Stomach smooth muscle (tissue), 2 donors: ENCODE results near the gene PACS2.

Source experiments
- H3K27ac ChIP-seq: one replicate; pipeline ENCODE4 v1.7.0; 2013; ENCODE audit warnings: mild to moderate bottlenecking, low read length, inconsistent platforms
- H3K27me3 ChIP-seq, 2 donors: one replicate each; pipeline ENCODE4 v1.7.0; 2013; ENCODE audit warnings: low read length in 2 of 2; ENCODE audit not compliant: insufficient read depth in 2 of 2, control insufficient read depth in 1 of 2
- H3K36me3 ChIP-seq, 2 donors: one replicate each; pipeline ENCODE4 v1.7.0; 2013; ENCODE audit warnings: low read length in 2 of 2; ENCODE audit not compliant: control insufficient read depth in 2 of 2, insufficient read depth in 2 of 2
- H3K4me1 ChIP-seq: one replicate; pipeline ENCODE4 v1.7.0; 2013; ENCODE audit warnings: low read length; ENCODE audit not compliant: control insufficient read depth, insufficient read depth
- H3K4me3 ChIP-seq, 2 donors: one replicate each; pipeline ENCODE4 v1.7.0; 2013; ENCODE audit warnings: low read length in 2 of 2
- H3K9ac ChIP-seq, 2 donors: one replicate each; pipeline ENCODE4 v1.7.0; 2013; ENCODE audit warnings: low read length in 2 of 2, mild to moderate bottlenecking in 1 of 2
- H3K9me3 ChIP-seq, 2 donors: one replicate each; pipeline ENCODE4 v1.7.0; 2013; ENCODE audit warnings: low read length in 2 of 2; ENCODE audit not compliant: control insufficient read depth in 2 of 2
- donor health status: healthy.
- donor health status: Pancreatic carcinoma.

PACS2 gene

GRCh38 chr14:105389976-105390848 lies 75.7 kb downstream of the PACS2 start:
- Histone ChIP-seq H3K9me3 (no peaks in the 10 kb centered on the region), H3K27ac (peak overlapping the region; percentile 60), H3K36me3 (peaks cover 7 to 16% of the 10 kb centered on the region in 2 donors), H3K4me3 (no peak overlapping the region), H3K9ac (peak overlapping the region in 1 of 2 donors; percentile 13), H3K4me1 (peaks cover 16% of the 10 kb centered on the region), H3K27me3 (no peaks in the 10 kb centered on the region)

GRCh38 chr14:105390849-105391500 lies 76.4 kb downstream of the PACS2 start:
- H3K9ac ChIP-seq = no peak overlapping the region
- no peaks in the 10 kb centered on the region for H3K27me3 ChIP-seq
- no peaks in the 10 kb centered on the region for H3K9me3 ChIP-seq
- no peak overlapping the region for H3K27ac ChIP-seq
- H3K36me3 ChIP-seq = peaks cover 7 to 8% of the 10 kb centered on the region in 2 donors
- H3K4me1 ChIP-seq = peaks cover 16% of the 10 kb centered on the region
- no peak overlapping the region for H3K4me3 ChIP-seq

GRCh38 chr14:105391541-105391940 lies 77.0 kb downstream of the PACS2 start:
- H3K9me3 ChIP-seq = no peaks in the 10 kb centered on the region
- no peak overlapping the region for H3K4me3 ChIP-seq
- H3K27me3 ChIP-seq = no peaks in the 10 kb centered on the region
- no peak overlapping the region for H3K9ac ChIP-seq
- H3K36me3 ChIP-seq = peaks cover 7% of the 10 kb centered on the region in 2 donors
- peaks cover 16% of the 10 kb centered on the region for H3K4me1 ChIP-seq
- no peak overlapping the region for H3K27ac ChIP-seq

- H3K9ac ChIP-seq = no peak overlapping the region
- no peaks in the 10 kb centered on the region for H3K9me3 ChIP-seq
- peaks cover 18% of the 10 kb centered on the region for H3K4me1 ChIP-seq
- H3K36me3 ChIP-seq = peaks cover 7% of the 10 kb centered on the region in 2 donors
- H3K27ac ChIP-seq = no peak overlapping the region
- H3K4me3 ChIP-seq = no peak overlapping the region
- H3K27me3 ChIP-seq = no peaks in the 10 kb centered on the region
Observed at GRCh38 chr14:105392131-105393090, 77.9 kb downstream of the PACS2 start.

- Histone ChIP-seq H3K9me3 (no peaks in the 10 kb centered on the region), H3K9ac (no peak overlapping the region), H3K36me3 (peaks cover 4 to 5% of the 10 kb centered on the region in 2 donors), H3K4me1 (peaks cover 24% of the 10 kb centered on the region), H3K27ac (no peak overlapping the region), H3K27me3 (no peaks in the 10 kb centered on the region), H3K4me3 (no peak overlapping the region)
Observed at GRCh38 chr14:105393151-105393550, 78.6 kb downstream of the PACS2 start.

GRCh38 chr14:105394714-105395537 lies 80.4 kb downstream of the PACS2 start:
- peaks cover 28% of the 10 kb centered on the region for H3K4me1 ChIP-seq
- H3K9me3 ChIP-seq = no peaks in the 10 kb centered on the region
- H3K27me3 ChIP-seq = no peaks in the 10 kb centered on the region
- H3K27ac ChIP-seq = no peak overlapping the region
- peaks cover 4 to 5% of the 10 kb centered on the region in 2 donors for H3K36me3 ChIP-seq
- H3K9ac ChIP-seq = no peak overlapping the region
- H3K4me3 ChIP-seq = no peak overlapping the region

- no peak overlapping the region for H3K4me3 ChIP-seq
- peaks cover 5 to 7% of the 10 kb centered on the region in 2 donors for H3K36me3 ChIP-seq
- no peak overlapping the region for H3K9ac ChIP-seq
- H3K27me3 ChIP-seq = no peaks in the 10 kb centered on the region
- H3K4me1 ChIP-seq = peaks cover 24% of the 10 kb centered on the region
- H3K9me3 ChIP-seq = no peaks in the 10 kb centered on the region
- H3K27ac ChIP-seq = no peak overlapping the region
Observed at GRCh38 chr14:105395538-105395854, 80.9 kb downstream of the PACS2 start.

GRCh38 chr14:105397350-105397931 lies 82.9 kb downstream of the PACS2 start:
- Histone ChIP-seq H3K4me1 (peaks cover 22% of the 10 kb centered on the region), H3K27ac (peak overlapping the region; percentile 62), H3K36me3 (peaks cover 7 to 8% of the 10 kb centered on the region in 2 donors), H3K9me3 (no peaks in the 10 kb centered on the region), H3K27me3 (no peaks in the 10 kb centered on the region), H3K4me3 (peak overlapping the region; percentile 44 to 86), H3K9ac (peak overlapping the region; percentile 2 to 58)

GRCh38 chr14:105398044-105398725 lies 83.6 kb downstream of the PACS2 start, which contains the start of gene TEX22:
Gene TEX22, plus strand, starts transcription at chr14:105398538. Its CDS starts 803 bp downstream, at chr14:105399341.
- peaks cover 6 to 8% of the 10 kb centered on the region in 2 donors for H3K36me3 ChIP-seq
- H3K27me3 ChIP-seq = no peaks in the 10 kb centered on the region
- peaks cover 22% of the 10 kb centered on the region for H3K4me1 ChIP-seq
- peak within 1 kb of the TSS; percentile 58 to 89 for H3K9ac ChIP-seq
- H3K27ac ChIP-seq = peak within 1 kb of the TSS; percentile 62
- H3K9me3 ChIP-seq = no peaks in the 10 kb centered on the region
- H3K4me3 ChIP-seq = peak within 1 kb of the TSS; percentile 44 to 86
